Thyroid gland (tissue), 4 donors: ENCODE results near the gene CREM. TPM values are rescaled to one million over a fixed set of nuclear protein-coding genes. Genes with fewer than 3 reads are reported as not detected.
A peak's percentile ranks its signal among the peaks of the same experiment; 100 is the strongest.
"Not testable (repeated sequence)": the region's sequence is repeated elsewhere in the genome, so short reads cannot be mapped to it uniquely, and the experiment has no call there.

ENCODE experiments used
- DNase-seq, 2 donors: peaks; one replicate each; pipeline ENCODE4 v3.0.0-alpha.2; 2019
- H3K27ac ChIP-seq, 3 donors: fragments of 200-600 bp; sonication (generic); 1 replicate in 2 of 3; 2 replicates in 1 of 3; pipeline ENCODE4 v1.5.1; 2016 to 2019; ENCODE audit warnings: mild to moderate bottlenecking in 1 of 3, moderate library complexity in 1 of 3
- H3K27me3 ChIP-seq: fragments of 200-600 bp; sonication (generic); one replicate; pipeline ENCODE4 v1.5.1; 2019
- H3K36me3 ChIP-seq, 2 donors: fragments of 200-600 bp; sonication (generic); one replicate each; pipeline ENCODE4 v1.5.1; 2016 to 2019
- H3K4me1 ChIP-seq, 2 donors: fragments of 200-600 bp; sonication (generic); one replicate each; pipeline ENCODE4 v1.5.1; 2017 to 2019
- H3K4me3 ChIP-seq, 3 donors: fragments of 200-600 bp; sonication (generic); replicated peaks in 1 of 3; 1 replicate in 2 of 3; 2 replicates in 1 of 3; pipeline ENCODE4 v1.5.1; 2016; ENCODE audit warnings: mild to moderate bottlenecking in 1 of 3
- H3K9me3 ChIP-seq: fragments of 200-600 bp; sonication (generic); one replicate; pipeline ENCODE4 v1.5.1; 2017
- CTCF ChIP-seq, 6 experiments: fragments of 200-600 bp in 3 of 6; fragments of 450-650 bp in 3 of 6; sonication (generic) in 3 of 6; IDR thresholded peaks; one replicate each; pipeline ENCODE4 v1.5.1; 2016 to 2019; ENCODE audit warnings: antibody characterized with exemption in 6 of 6, mild to moderate bottlenecking in 2 of 6, inconsistent platforms in 1 of 6, moderate library complexity in 1 of 6
- POLR2A ChIP-seq, 2 donors: fragments of 450-650 bp; IDR thresholded peaks; one replicate each; pipeline ENCODE4 v1.6.1; 2017; ENCODE audit warnings: antibody characterized with exemption in 2 of 2, mild to moderate bottlenecking in 2 of 2, moderate library complexity in 1 of 2
- WGBS, 2 donors: methylation state at CpG; one replicate each; pipeline ENCODE4 v1.1.5; 2017; 5-methylcytosine and 5-hydroxymethylcytosine counted together
- intact Hi-C: fragments of 100-400 bp; cut with DNase I; formaldehyde crosslinking; loops from one replicate; pipeline ENCODE4 v1.15.1; 2023
- total RNA-seq, 4 donors: library from RNA; depleted of rRNA; stranded (reverse); fragments of >200 nt; gene quantifications; one replicate each; pipeline ENCODE4 v1.2.3, GENCODE V29; 2016

The CREM gene
- total RNA-seq, 4 donors from 2014 or later: 39.9 to 64.4 (median 50.5) TPM

DNA sequence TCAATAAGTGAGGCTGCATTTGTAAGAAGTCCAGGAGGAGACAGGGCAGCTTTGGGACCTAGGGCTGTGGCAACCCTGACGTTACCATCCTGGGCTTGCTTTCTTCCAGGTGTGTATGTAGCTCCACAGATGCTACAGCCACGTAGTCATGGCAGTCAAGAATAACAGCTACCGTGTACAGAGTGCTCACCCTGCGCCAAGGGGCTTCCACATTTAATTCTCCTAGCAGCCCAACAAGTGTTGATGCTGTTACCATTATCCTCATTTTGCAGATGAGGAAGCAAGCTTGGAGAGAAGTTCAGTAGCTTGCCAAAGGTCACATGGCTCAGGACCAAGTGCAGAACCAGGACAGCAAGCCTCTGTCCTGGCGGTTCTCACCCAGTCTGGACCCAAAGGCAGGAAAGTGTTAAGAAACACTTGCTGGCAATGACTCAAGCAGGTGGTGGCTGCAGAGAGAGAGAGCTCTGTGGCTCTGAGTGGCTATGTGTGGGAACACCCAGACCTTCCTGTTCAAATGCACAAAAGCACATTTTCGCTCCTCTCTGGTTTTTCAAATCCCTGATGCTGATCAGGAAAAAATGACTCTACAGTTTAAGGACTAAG, 89.8 kb downstream of the CREM start:
- Histone ChIP-seq H3K9me3 (no peaks in the 10 kb centered on the region), H3K27me3 (no peaks in the 10 kb centered on the region), H3K36me3 (no peaks in the 10 kb centered on the region), H3K4me1 (peaks cover 4 to 23% of the 10 kb centered on the region in 2 donors), H3K27ac (peak overlapping the region; percentile 29 to 56 (median 42)), H3K4me3 (no peak overlapping the region)
- DNase-seq: peak; percentile 64 to 75
- WGBS, 2 donors: 43 to 46% methylated on average over 6 of the region's 6 CpGs
- TF ChIP-seq CTCF (IDR thresholded peaks at IDR 0.05) (no peak), POLR2A (IDR thresholded peaks at IDR 0.05) (no peak)
- intact Hi-C loops: loop anchor here (5.0 kb wide), 1 partner anchor 94 kb away; no protein-coding TSS in a partner anchor

GRCh38 chr10:35216956-35217355, 90.3 kb downstream of the CREM start:
- Histone ChIP-seq H3K4me1 (peaks cover 4 to 23% of the 10 kb centered on the region in 2 donors), H3K27ac (peak overlapping the region; percentile 29 to 56 (median 42))
- H3K36me3 ChIP-seq, H3K27me3 ChIP-seq, H3K9me3 ChIP-seq, H3K4me3 ChIP-seq: not testable (repeated sequence)
- intact Hi-C loops: loop anchor here (5.0 kb wide), 1 partner anchor 95 kb away; no protein-coding TSS in a partner anchor
- DNase-seq: peak; percentile 56 to 65
- WGBS, 2 donors: 35 to 41% methylated on average over 9 of the region's 9 CpGs

DNA sequence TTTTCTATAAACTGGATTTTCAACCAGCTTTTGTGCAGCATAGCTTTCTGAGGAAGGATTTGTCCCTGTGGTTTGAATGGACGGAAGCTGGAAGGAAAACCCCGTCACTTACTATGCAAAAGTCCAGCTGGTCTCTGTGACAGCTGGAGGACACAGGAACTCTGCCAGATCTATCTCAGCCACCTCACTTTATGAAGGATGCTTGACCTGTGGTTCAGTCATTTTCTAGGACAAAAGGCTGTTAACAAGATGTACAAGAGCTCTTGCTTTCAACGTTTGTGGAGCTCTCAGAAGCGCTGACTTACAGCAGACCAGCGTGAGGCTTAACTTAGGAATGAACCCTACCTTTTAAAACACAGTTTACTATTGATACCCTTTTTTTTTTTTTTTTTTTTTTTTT, 90.8 kb downstream of the CREM start:
- peak overlapping the region; percentile 9 to 56 (median 42) for H3K27ac ChIP-seq
- H3K9me3 ChIP-seq: no peaks in the 10 kb centered on the region
- H3K4me3 ChIP-seq: no peak overlapping the region
- 11 to 18% methylated on average over 5 of the region's 5 CpGs for WGBS, 2 donors
- TF ChIP-seq POLR2A (IDR thresholded peaks at IDR 0.05): no peak
- TF ChIP-seq CTCF (IDR thresholded peaks at IDR 0.05): no peak
- peak; percentile 55 to 76 for DNase-seq
- intact Hi-C loops: loop anchor here (5.0 kb wide), 1 partner anchor 95 kb away; no protein-coding TSS in a partner anchor
- no peaks in the 10 kb centered on the region for H3K36me3 ChIP-seq
- peaks cover 4 to 23% of the 10 kb centered on the region in 2 donors for H3K4me1 ChIP-seq
- no peaks in the 10 kb centered on the region for H3K27me3 ChIP-seq

DNA sequence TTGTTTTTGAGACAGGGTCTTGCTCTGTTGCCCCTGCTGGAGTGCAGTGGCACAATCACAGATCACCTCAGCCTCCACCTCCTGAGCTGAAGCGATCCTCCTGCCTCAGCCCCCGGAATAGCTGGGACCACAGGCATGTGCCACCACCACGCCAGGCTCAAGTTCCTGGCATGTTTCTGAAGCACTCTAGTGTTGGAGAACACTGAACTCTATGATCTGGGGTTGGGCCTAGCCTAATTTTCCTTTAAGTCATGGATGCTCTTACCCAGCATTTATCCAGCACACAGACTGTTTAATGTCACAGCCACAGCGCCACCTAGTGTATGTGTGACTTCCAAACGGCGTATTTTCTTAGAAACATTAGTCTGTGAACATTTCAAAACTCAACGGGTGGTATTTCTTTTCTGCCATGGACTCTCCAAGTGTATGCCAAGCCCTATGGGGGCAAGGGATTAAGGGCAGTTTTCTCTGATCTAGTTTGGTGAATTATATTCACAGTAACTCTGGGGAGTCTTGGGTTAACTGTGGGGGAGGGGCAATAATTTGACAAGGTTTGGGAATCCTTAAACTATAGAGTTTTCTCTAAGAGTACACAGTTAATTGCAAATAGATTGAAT, 91.8 kb downstream of the CREM start:
- Histone ChIP-seq H3K27me3 (no peaks in the 10 kb centered on the region), H3K27ac (no peak overlapping the region), H3K9me3 (no peaks in the 10 kb centered on the region), H3K4me1 (peaks cover 4 to 23% of the 10 kb centered on the region in 2 donors), H3K4me3 (no peak overlapping the region), H3K36me3 (no peaks in the 10 kb centered on the region)
- 32 to 39% methylated on average over 7 of the region's 7 CpGs for WGBS, 2 donors
- intact Hi-C loops: loop anchor here (5.0 kb wide), 1 partner anchor 96 kb away; no protein-coding TSS in a partner anchor
- no peak for TF ChIP-seq POLR2A (IDR thresholded peaks at IDR 0.05)
- peak; percentile 65 to 90 (median 78) for TF ChIP-seq CTCF (IDR thresholded peaks at IDR 0.05)
- DNase-seq: peak; percentile 83 to 88

DNA sequence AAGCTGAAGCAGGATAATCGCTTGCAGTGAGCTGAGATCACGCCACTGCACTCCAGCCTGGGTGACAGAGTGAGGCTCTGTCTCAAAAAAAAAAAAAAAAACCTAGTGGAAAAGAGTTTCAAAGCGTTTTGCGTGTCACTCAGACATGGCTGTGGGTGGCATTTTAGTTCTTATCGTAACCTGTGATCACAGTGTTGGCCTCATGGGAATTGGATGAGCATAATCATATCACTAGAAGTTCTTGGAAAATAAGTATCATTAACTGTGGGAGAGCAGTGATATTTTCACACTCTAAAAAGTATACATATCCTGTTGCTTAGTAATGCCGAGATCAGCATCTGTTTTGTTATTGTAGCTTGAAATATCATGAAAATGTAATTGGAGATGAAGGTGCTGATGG, 92.6 kb downstream of the CREM start:
- no peak overlapping the region for H3K27ac ChIP-seq
- 81 to 82% methylated on average over 6 of the region's 6 CpGs for WGBS, 2 donors
- no peaks in the 10 kb centered on the region for H3K27me3 ChIP-seq
- no peak overlapping the region for H3K4me3 ChIP-seq
- no peaks in the 10 kb centered on the region for H3K9me3 ChIP-seq
- peaks cover 4 to 23% of the 10 kb centered on the region in 2 donors for H3K4me1 ChIP-seq
- no peak for DNase-seq
- no peak for TF ChIP-seq CTCF (IDR thresholded peaks at IDR 0.05)
- TF ChIP-seq POLR2A (IDR thresholded peaks at IDR 0.05): no peak
- intact Hi-C loops: loop anchor here (5.0 kb wide), 1 partner anchor 97 kb away; no protein-coding TSS in a partner anchor
- H3K36me3 ChIP-seq: no peaks in the 10 kb centered on the region
